Measurements from ENCODE around the gene FOXC2. TPM values are rescaled to one million over a fixed set of nuclear protein-coding genes. Genes with fewer than 3 reads are reported as not detected.

FOXC2 gene
- total RNA-seq, 4 donors from 2014 or later: 0.38 TPM; not detected in 3

GRCh38 chr16:86597126-86597879 is 30.7 kb downstream of the FOXC2 start:
- TF ChIP-seq, protein P1, sequence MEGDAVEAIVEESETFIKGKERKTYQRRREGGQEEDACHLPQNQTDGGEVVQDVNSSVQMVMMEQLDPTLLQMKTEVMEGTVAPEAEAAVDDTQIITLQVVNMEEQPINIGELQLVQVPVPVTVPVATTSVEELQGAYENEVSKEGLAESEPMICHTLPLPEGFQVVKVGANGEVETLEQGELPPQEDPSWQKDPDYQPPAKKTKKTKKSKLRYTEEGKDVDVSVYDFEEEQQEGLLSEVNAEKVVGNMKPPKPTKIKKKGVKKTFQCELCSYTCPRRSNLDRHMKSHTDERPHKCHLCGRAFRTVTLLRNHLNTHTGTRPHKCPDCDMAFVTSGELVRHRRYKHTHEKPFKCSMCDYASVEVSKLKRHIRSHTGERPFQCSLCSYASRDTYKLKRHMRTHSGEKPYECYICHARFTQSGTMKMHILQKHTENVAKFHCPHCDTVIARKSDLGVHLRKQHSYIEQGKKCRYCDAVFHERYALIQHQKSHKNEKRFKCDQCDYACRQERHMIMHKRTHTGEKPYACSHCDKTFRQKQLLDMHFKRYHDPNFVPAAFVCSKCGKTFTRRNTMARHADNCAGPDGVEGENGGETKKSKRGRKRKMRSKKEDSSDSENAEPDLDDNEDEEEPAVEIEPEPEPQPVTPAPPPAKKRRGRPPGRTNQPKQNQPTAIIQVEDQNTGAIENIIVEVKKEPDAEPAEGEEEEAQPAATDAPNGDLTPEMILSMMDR (IDR thresholded peaks at IDR 0.05; ENCODE audit: low read depth): no peak

- TF ChIP-seq, protein P1 (IDR thresholded peaks at IDR 0.05; ENCODE audit: low read depth): no peak
Observed at GRCh38 chr16:86597880-86598606, 31.4 kb downstream of the FOXC2 start.

GRCh38 chr16:86598607-86599565 is 32.3 kb downstream of the FOXC2 start:
- TF ChIP-seq, protein P1 (IDR thresholded peaks at IDR 0.05; ENCODE audit: low read depth): no peak

DNA sequence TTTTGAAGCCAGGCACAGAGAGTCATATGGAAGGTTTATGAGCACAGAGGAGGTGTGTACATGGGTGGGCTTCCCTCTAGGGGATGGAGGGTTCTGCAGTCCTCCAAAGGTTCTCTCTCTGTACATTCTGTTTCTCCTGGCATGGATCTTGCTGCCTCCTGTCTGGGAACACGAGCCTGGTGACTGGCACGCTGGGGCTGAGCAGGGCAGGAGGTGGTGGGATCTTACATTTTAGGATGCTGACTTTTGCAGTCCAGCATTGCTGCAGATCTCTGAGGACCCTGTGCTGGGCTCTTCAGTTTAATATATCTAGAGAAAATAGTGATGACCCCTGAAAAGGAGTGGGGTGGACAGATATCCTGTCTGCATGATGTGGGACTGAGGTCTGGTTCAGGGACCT is 34.7 kb downstream of the FOXC2 start:
- TF ChIP-seq, protein P1 (IDR thresholded peaks at IDR 0.05; ENCODE audit: low read depth): no peak

GRCh38 chr16:86602521-86602920 is 35.9 kb downstream of the FOXC2 start:
- TF ChIP-seq, protein P1 (IDR thresholded peaks at IDR 0.05; ENCODE audit: low read depth): no peak

DNA sequence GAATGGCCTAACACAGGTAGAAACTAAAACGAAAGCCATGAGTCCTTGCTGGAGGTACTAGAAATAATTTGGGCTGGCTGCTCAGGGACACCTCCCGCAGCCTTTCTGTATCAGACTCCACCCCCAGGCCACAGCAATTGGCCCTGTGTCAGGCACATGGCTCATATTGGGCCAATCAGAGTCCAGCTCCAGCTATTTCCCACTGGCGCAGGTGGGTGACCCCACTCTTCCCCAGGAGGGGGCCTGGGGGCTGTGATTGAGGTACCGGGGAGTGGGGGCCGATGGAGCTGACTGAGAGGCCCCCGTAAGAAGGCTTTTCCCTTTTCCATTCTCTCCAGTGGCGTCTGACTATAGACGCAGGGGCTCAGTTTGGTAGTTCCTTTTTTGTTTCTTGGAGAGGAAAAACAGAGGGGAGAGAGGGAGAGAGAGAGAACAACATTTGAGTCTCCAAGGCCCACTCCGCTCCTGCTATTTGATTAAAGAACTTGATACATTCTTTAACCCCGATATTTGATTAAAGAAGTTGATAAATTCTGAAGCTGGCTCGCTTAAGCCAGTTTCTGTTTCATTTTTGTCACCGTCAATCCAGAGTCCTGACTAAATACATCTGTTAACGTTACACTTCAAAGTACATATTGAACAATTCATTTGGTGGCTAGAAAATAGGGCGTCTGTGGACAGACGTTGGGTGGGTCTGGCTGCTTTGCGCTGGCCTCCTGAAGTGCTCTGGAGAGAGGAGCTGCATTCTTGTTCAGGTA is 38.0 kb downstream of the FOXC2 start:
- TF ChIP-seq, protein P1 (IDR thresholded peaks at IDR 0.05; ENCODE audit: low read depth): no peak

Data from subcutaneous adipose tissue (tissue), 4 donors.